ENCODE measurements around the gene GDPD4. TPM values are rescaled to one million over a fixed set of nuclear protein-coding genes. Genes with fewer than 3 reads are reported as not detected.

The GDPD4 gene
- total RNA-seq, 4 donors from 2014 or later, result not detected

GRCh38 chr11:77207019-77207485, 94.4 kb downstream of the GDPD4 start:
- peaks cover 0 to 7% (median 0%) of the 10 kb centered on the region in 3 donors for H3K36me3 ChIP-seq
- no peaks in the 10 kb centered on the region for H3K27me3 ChIP-seq
- H3K4me3 ChIP-seq, result no peak overlapping the region
- no peaks in the 10 kb centered on the region for H3K9me3 ChIP-seq
- no peak overlapping the region for H3K27ac ChIP-seq
- H3K4me1 ChIP-seq, result peaks cover 0 to 8% (median 0%) of the 10 kb centered on the region in 4 donors
- WGBS, 2 donors, result 75 to 82% methylated on average over 8 to 10 of the region's 10 CpGs
- no peak for DNase-seq (ENCODE audit: low spot score in 2 of 2)
- TF ChIP-seq POLR2A (IDR thresholded peaks at IDR 0.05) (no peak), EP300 (IDR thresholded peaks at IDR 0.05) (no peak), CTCF (IDR thresholded peaks at IDR 0.05) (no peak)

- no peak for TF ChIP-seq POLR2A (IDR thresholded peaks at IDR 0.05)
- no peak for TF ChIP-seq EP300 (IDR thresholded peaks at IDR 0.05)
- TF ChIP-seq CTCF (IDR thresholded peaks at IDR 0.05), result no peak
- peaks cover 0 to 8% (median 0%) of the 10 kb centered on the region in 4 donors for H3K4me1 ChIP-seq
- H3K27me3 ChIP-seq, result no peaks in the 10 kb centered on the region
- no peak for DNase-seq (ENCODE audit: low spot score in 2 of 2)
- WGBS, 2 donors, result 71 to 74% methylated on average over 12 to 13 of the region's 13 CpGs
- H3K4me3 ChIP-seq, result no peak overlapping the region
- no peak overlapping the region for H3K27ac ChIP-seq
- H3K36me3 ChIP-seq, result peaks cover 0 to under 1% (median 0%) of the 10 kb centered on the region in 3 donors
- H3K9me3 ChIP-seq, result no peaks in the 10 kb centered on the region
These were observed 95.0 kb downstream of the GDPD4 start for GRCh38 chr11:77206264-77207018.

GRCh38 chr11:77205467-77206263, 95.8 kb downstream of the GDPD4 start:
- no peak for TF ChIP-seq CTCF (IDR thresholded peaks at IDR 0.05)
- TF ChIP-seq EP300 (IDR thresholded peaks at IDR 0.05), result no peak
- no peak for TF ChIP-seq POLR2A (IDR thresholded peaks at IDR 0.05)
- Histone ChIP-seq H3K36me3 (no peaks in the 10 kb centered on the region), H3K4me3 (no peak overlapping the region), H3K27ac (no peak overlapping the region), H3K4me1 (peaks cover 0 to 8% (median 0%) of the 10 kb centered on the region in 4 donors), H3K9me3 (no peaks in the 10 kb centered on the region), H3K27me3 (no peaks in the 10 kb centered on the region)
- no peak for DNase-seq (ENCODE audit: low spot score in 2 of 2)
- 74 to 79% methylated on average over 25 to 30 of the region's 30 CpGs for WGBS, 2 donors

- no peak for DNase-seq (ENCODE audit: low spot score in 2 of 2)
- 81 to 89% methylated on average over 12 of the region's 12 CpGs for WGBS, 2 donors
These were observed 96.6 kb downstream of the GDPD4 start for GRCh38 chr11:77204754-77205466.

More at GRCh38 chr11:77204754-77205466, 96.6 kb downstream of the GDPD4 start:
- no peaks in the 10 kb centered on the region for H3K36me3 ChIP-seq
- H3K27ac ChIP-seq, result no peak overlapping the region
- H3K4me1 ChIP-seq, result peaks cover 0 to 8% (median 0%) of the 10 kb centered on the region in 4 donors
- TF ChIP-seq EP300 (IDR thresholded peaks at IDR 0.05) (no peak), CTCF (IDR thresholded peaks at IDR 0.05) (no peak), POLR2A (IDR thresholded peaks at IDR 0.05) (no peak)
- no peak overlapping the region for H3K4me3 ChIP-seq
- no peaks in the 10 kb centered on the region for H3K9me3 ChIP-seq
- H3K27me3 ChIP-seq, result no peaks in the 10 kb centered on the region
